Choroid plexus epithelial cell (primary cell): ENCODE measurements around the gene KLHDC4.

Experiments used
- DNase-seq: peaks from one replicate; pipeline ENCODE4 v3.0.0-alpha.2; 2010; ENCODE audit warnings: low read depth
- H3K4me3 ChIP-seq: 2 replicates; pipeline ENCODE4 v1.5.1; 2011; ENCODE audit warnings: low read depth, mild to moderate bottlenecking, control low read depth, low read length, moderate library complexity
- TF ChIP-seq, protein P1 (sequence below): conservative IDR thresholded peaks from 2 replicates; pipeline ENCODE4 v1.5.1; 2011; ENCODE audit warnings: low read depth, mild to moderate bottlenecking, control low read depth, inconsistent platforms, low read length, moderate library complexity

Gene KLHDC4

DNA sequence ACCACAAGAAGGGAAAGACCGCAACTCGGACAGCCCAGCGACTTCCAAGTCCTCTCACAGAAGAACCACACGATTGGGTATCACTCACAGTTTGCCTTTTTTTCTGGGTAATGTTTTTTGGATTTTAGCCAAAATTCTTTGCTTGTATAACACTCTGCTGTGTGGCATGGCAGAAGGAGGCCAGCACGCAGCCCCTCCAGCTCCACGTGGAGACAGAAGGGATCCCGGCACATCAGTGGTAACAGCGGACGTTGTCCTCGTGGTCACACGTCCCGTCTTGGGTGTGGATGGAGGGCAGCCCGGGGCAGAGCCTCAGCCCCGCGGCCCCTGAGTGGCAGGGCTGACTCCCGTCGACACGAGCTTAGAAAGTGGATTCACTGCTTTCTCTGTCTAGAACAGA is 69.1 kb downstream of the KLHDC4 start:
- TF ChIP-seq, protein P1, sequence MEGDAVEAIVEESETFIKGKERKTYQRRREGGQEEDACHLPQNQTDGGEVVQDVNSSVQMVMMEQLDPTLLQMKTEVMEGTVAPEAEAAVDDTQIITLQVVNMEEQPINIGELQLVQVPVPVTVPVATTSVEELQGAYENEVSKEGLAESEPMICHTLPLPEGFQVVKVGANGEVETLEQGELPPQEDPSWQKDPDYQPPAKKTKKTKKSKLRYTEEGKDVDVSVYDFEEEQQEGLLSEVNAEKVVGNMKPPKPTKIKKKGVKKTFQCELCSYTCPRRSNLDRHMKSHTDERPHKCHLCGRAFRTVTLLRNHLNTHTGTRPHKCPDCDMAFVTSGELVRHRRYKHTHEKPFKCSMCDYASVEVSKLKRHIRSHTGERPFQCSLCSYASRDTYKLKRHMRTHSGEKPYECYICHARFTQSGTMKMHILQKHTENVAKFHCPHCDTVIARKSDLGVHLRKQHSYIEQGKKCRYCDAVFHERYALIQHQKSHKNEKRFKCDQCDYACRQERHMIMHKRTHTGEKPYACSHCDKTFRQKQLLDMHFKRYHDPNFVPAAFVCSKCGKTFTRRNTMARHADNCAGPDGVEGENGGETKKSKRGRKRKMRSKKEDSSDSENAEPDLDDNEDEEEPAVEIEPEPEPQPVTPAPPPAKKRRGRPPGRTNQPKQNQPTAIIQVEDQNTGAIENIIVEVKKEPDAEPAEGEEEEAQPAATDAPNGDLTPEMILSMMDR = no peak
- no peak overlapping the region for H3K4me3 ChIP-seq
- no peak for DNase-seq

DNA sequence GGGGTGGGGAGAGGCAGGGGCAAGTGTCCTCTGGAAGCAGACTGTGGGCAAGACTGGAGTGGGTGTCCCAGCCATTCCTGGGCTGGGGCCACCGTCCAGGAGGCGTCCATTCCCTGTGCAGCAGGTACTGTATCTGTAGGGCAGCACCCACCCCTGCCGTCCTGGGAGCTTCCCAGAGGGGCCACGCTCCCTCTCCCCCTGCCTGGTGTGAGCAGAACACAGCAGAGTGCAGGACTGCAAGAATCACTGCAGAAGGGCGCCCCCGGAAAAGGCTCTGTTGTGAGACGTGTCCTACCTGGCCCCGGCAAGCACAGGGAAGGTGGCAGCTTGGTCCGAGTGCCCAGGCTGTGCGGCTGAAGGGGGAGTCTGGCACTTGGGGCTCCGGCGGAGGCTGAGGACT is 70.3 kb downstream of the KLHDC4 start:
- TF ChIP-seq, protein P1 = no peak

DNA sequence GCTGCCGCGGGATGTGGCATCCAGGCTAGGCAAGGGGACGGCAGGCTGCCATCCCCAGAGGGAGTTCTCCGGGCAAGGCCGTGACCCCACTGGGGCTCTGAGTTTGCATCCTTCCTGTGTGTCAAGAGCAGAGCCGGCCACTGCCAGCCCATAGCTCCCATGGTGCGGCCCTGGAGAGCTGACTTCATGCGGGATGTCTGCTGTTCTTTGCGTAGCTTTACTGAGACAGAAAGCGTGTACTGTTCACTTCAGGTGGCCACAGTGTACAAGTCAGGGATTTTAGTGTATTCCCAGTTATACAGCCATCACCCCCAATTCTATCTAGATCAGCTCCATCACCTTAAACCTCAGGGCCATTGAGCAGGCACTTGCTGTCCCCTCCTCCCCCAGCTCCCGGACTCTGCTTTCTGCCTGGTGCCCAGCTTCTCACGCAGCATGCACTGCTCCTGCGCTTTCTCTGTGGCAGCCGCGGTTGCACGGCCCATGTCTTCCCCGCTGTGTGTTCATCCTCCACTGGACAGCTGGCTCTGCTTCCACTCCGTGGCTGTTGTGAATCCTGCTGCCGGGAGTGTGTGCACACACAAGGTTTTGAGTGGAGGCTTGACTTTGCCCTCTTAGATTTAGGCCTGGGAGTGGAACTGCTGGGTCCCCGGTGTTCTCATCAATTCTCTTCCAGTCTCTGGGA is 71.2 kb downstream of the KLHDC4 start:
- no peak overlapping the region for H3K4me3 ChIP-seq
- DNase-seq = no peak
- TF ChIP-seq, protein P1 = no peak

More for the DNA sequence above, 70.3 kb downstream of the KLHDC4 start:
- no peak for DNase-seq
- H3K4me3 ChIP-seq = no peak overlapping the region

GRCh38 chr16:87693827-87694226 is 72.0 kb downstream of the KLHDC4 start:
- no peak overlapping the region for H3K4me3 ChIP-seq
- DNase-seq = no peak
- TF ChIP-seq, protein P1 = no peak

- DNase-seq = no peak
- no peak overlapping the region for H3K4me3 ChIP-seq
- TF ChIP-seq, protein P1 = no peak
These were observed 73.0 kb downstream of the KLHDC4 start for GRCh38 chr16:87692756-87693155.

DNA sequence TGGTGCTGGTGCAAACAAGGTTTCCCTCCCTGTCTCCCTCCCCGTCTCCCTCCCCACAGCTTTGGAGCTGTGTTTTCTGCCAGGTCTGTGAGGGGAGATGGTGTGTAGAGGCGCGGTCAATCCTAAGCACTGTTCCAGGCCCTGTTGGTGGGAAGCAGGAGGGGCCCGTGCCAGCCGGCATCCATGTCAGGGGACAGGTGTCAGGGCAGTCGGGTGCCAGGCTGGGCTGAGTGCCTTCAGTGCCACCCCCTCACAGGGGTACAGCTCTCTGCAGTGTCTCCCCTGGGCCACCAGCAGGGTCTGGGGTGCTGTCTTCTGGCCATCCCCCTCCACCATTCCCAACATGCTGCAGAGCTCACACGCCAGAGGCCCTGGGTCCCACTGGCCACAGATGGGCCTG is 73.6 kb downstream of the KLHDC4 start:
- TF ChIP-seq, protein P1 = no peak
- DNase-seq = no peak
- H3K4me3 ChIP-seq = no peak overlapping the region

DNA sequence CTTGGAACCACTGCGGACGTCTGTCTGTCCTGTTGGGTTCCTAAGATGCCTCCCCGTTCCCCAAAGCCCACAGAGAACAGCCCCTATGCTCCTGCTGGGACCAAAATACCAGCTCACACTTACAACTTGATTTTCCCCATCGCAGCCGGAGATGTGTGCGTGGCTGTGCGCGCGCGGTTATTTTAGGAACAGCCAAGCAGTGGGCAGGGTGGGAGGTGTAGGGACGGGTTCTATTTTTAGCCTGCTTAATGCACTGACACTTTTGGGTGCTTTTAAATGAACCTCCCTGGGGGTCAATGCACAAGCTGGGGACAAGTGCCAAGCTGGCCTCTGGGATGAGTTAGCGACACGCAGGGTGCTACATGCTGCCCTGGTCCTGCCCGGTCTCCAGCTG is 74.1 kb downstream of the KLHDC4 start:
- TF ChIP-seq, protein P1 = no peak
- no peak overlapping the region for H3K4me3 ChIP-seq
- no peak for DNase-seq
